ENCODE results near the gene DIP2C.
"Not testable (repeated sequence)": the region's sequence is repeated elsewhere in the genome, so short reads cannot be mapped to it uniquely, and the experiment has no call there.

Gene DIP2C

DNA sequence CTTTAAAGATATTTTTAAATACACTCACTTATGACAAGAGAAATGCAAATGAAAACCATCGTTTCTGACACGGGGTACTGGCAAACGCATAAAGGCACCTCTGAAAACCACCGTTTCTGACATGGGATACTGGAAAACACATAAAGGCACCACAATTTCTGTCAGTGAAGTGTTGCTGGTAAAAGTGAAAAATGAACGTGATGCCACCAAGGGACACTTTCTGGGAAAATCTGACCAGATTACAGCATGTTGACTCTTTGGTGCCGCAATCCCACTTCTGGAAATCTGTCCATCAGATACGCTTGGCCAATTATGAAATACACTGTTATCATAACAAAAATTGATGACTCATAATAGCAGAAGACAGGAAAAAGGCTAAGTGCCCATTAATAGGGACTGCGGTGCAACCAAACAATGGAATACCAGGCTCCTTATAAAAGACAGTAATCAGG, 422.5 kb downstream of the DIP2C start:
- Histone ChIP-seq H3K36me3 (ENCODE audit: control insufficient read depth, insufficient read depth, low read length) (no peaks in the 10 kb centered on the region), H3K9me3 (ENCODE audit: control insufficient read depth, low read length) (no peaks in the 10 kb centered on the region), H3K9ac (ENCODE audit: low read length) (no peak overlapping the region), H3K4me1 (ENCODE audit: control insufficient read depth, insufficient read depth, low read length) (no peaks in the 10 kb centered on the region), H3K27me3 (ENCODE audit: control insufficient read depth, insufficient read depth, low read length) (no peaks in the 10 kb centered on the region), H3K4me3 (ENCODE audit: low read length) (no peak overlapping the region)

- H3K4me1 ChIP-seq (ENCODE audit: control insufficient read depth, insufficient read depth, low read length); H3K9ac ChIP-seq (ENCODE audit: low read length); H3K4me3 ChIP-seq (ENCODE audit: low read length); H3K36me3 ChIP-seq (ENCODE audit: control insufficient read depth, insufficient read depth, low read length); H3K27me3 ChIP-seq (ENCODE audit: control insufficient read depth, insufficient read depth, low read length); H3K9me3 ChIP-seq (ENCODE audit: control insufficient read depth, low read length): not testable (repeated sequence)
Observed at GRCh38 chr10:265816-266588, 423.5 kb downstream of the DIP2C start.

DNA sequence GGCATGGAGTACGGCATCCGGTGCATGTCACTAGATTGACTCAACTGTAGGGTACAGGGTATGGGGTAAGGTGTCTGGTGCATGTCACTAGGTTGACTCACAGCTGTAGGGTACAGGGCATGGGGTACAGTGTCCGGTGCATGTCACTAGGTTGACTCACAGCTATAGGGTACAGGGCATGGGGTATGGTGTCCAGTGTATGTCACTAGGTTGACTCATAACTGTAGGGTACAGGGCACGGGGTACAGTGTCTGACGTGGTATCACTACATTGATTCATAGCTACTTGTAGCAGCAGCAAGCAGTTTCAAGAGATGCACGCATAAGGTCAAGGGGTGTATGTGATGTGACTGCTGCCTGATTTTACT, 424.4 kb downstream of the DIP2C start:
- not testable (repeated sequence) for H3K27me3 ChIP-seq (ENCODE audit: control insufficient read depth, insufficient read depth, low read length); H3K4me1 ChIP-seq (ENCODE audit: control insufficient read depth, insufficient read depth, low read length); H3K36me3 ChIP-seq (ENCODE audit: control insufficient read depth, insufficient read depth, low read length); H3K9ac ChIP-seq (ENCODE audit: low read length); H3K4me3 ChIP-seq (ENCODE audit: low read length); H3K9me3 ChIP-seq (ENCODE audit: control insufficient read depth, low read length)

DNA sequence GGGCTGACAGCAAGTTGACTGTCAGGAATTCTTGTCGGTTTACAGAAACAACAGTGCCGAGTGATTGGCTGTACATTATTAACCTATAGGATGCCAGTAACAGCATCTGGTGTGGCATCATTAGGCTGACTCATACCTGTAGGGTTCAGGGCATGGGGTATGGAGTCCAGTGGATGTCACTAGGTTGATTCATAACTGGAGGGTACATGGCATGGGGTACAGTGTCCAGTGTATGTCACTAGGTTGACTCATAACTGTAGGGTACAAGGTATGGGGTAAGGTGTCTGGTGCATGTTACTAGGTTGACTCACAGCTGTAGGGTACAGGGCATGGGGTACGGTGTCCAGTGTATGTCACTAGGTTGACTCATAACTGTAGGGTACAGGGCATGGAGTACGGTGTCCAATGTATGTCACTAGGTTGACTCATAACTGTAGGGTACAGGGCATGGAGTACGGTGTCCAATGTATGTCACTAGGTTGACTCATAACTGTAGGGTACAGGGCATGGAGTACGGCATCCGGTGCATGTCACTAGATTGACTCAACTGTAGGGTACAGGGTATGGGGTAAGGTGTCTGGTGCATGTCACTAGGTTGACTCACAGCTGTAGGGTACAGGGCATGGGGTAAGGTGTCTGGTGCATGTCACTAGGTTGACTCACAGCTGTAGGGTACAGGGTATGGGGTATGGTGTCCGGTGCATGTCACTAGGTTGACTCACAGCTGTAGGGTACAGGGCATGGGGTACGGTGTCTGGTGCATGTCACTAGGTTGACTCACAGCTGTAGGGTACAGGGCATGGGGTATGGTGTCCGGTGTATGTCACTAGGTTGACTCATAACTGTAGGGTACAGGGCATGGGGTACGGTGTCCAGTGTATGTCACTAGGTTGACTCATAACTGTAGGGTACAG, 425.1 kb downstream of the DIP2C start:
- not testable (repeated sequence) for H3K36me3 ChIP-seq (ENCODE audit: control insufficient read depth, insufficient read depth, low read length); H3K4me3 ChIP-seq (ENCODE audit: low read length); H3K4me1 ChIP-seq (ENCODE audit: control insufficient read depth, insufficient read depth, low read length); H3K9me3 ChIP-seq (ENCODE audit: control insufficient read depth, low read length); H3K27me3 ChIP-seq (ENCODE audit: control insufficient read depth, insufficient read depth, low read length); H3K9ac ChIP-seq (ENCODE audit: low read length)

DNA sequence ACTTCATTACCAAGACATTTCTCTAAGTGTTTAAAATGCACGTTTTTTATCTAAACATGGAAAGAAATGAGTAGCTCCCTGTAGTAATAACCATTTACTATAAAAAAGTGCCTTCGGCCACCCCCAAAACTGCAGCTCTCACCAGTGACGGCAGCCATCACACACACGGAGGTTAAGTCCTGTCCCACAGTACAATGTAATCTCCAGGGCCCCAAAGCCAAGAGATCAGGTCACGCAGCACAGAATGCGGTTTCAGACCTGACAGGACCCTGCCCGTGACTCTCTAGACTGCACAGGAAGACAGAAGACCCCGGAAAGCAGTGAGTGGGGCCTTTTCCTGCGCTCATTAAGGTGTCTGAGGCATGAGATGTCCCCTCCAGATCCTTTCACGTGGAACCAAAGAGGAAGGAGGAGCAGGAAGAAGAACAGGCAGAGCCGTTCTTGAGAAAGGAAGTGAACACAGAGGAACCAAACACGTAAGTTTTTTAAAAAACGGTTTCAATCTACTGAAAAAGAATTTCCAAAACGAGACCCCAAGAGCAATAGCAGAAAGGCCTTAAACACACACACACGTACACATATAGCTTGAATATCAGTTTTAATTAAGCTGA, 428.5 kb downstream of the DIP2C start:
- no peak overlapping the region for H3K4me3 ChIP-seq (ENCODE audit: low read length)
- no peaks in the 10 kb centered on the region for H3K4me1 ChIP-seq (ENCODE audit: control insufficient read depth, insufficient read depth, low read length)
- H3K27me3 ChIP-seq (ENCODE audit: control insufficient read depth, insufficient read depth, low read length): no peaks in the 10 kb centered on the region
- H3K9ac ChIP-seq (ENCODE audit: low read length): no peak overlapping the region
- H3K36me3 ChIP-seq (ENCODE audit: control insufficient read depth, insufficient read depth, low read length): no peaks in the 10 kb centered on the region
- H3K9me3 ChIP-seq (ENCODE audit: control insufficient read depth, low read length): no peaks in the 10 kb centered on the region

- peaks cover 9% of the 10 kb centered on the region for H3K36me3 ChIP-seq (ENCODE audit: control insufficient read depth, insufficient read depth, low read length)
- no peaks in the 10 kb centered on the region for H3K27me3 ChIP-seq (ENCODE audit: control insufficient read depth, insufficient read depth, low read length)
- no peaks in the 10 kb centered on the region for H3K4me1 ChIP-seq (ENCODE audit: control insufficient read depth, insufficient read depth, low read length)
- H3K4me3 ChIP-seq (ENCODE audit: low read length): no peak overlapping the region
- H3K9ac ChIP-seq (ENCODE audit: low read length): no peak overlapping the region
- H3K9me3 ChIP-seq (ENCODE audit: control insufficient read depth, low read length): no peaks in the 10 kb centered on the region
Observed at GRCh38 chr10:251982-252582, 437.4 kb downstream of the DIP2C start.

DNA sequence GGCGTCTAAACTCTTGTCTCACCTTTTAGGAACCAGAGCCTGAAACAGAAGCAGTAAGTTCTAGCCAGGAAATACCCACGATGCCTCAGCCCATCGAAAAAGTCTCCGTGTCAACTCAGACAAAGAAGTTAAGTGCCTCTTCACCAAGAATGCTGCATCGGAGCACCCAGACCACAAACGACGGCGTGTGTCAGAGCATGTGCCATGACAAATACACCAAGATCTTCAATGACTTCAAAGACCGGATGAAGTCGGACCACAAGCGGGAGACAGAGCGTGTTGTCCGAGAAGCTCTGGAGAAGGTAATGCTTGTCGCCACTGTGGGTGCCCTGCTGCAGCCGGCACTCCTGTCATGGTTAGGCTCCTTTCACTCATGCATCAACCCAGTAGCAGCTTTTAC, 441.2 kb downstream of the DIP2C start:
- Histone ChIP-seq H3K36me3 (ENCODE audit: control insufficient read depth, insufficient read depth, low read length) (peaks cover 9% of the 10 kb centered on the region), H3K27me3 (ENCODE audit: control insufficient read depth, insufficient read depth, low read length) (no peaks in the 10 kb centered on the region), H3K9me3 (ENCODE audit: control insufficient read depth, low read length) (no peaks in the 10 kb centered on the region), H3K4me1 (ENCODE audit: control insufficient read depth, insufficient read depth, low read length) (no peaks in the 10 kb centered on the region), H3K4me3 (ENCODE audit: low read length) (no peak overlapping the region), H3K9ac (ENCODE audit: low read length) (no peak overlapping the region)

DNA sequence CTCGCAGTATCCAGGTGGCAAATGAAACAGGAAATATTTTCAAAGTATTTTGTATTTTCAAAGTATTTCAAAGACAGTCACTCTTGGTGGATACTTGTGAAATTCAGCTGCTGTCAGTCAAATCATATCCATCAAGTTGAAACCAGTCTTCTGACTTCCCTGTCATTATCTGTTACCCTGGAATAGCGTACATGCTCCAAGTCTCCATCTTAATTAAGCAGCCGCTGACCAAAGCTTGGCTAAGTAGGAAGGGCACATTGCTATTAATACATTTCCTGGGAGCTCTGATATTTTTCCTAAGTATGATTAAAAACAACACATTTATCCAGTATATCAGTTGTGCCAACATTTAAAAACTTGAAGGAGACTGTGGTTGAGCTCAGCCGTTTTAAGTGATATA, 442.0 kb downstream of the DIP2C start:
- Histone ChIP-seq H3K9ac (ENCODE audit: low read length) (no peak overlapping the region), H3K27me3 (ENCODE audit: control insufficient read depth, insufficient read depth, low read length) (no peaks in the 10 kb centered on the region), H3K4me3 (ENCODE audit: low read length) (no peak overlapping the region), H3K4me1 (ENCODE audit: control insufficient read depth, insufficient read depth, low read length) (no peaks in the 10 kb centered on the region), H3K36me3 (ENCODE audit: control insufficient read depth, insufficient read depth, low read length) (peaks cover 9% of the 10 kb centered on the region), H3K9me3 (ENCODE audit: control insufficient read depth, low read length) (no peaks in the 10 kb centered on the region)

DNA sequence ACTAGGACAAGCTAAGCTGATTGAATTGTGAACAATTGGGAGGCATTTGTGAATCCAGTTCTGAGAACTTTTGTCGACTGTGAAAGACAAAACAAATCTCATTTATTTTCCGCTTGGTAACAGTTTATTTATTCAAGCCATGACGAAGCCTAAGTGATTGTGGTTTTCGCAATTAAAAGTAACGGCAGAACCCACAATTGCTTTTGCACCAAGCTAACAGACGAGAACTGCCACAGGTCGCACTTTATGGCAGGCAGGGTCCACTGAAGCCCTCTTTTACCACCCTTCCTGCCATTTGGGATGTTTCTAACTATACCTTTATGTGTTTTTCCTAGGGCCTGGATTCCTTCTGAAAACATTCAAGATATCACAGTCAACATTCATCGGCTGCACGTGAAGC, 443.0 kb downstream of the DIP2C start:
- H3K9ac ChIP-seq (ENCODE audit: low read length): no peak overlapping the region

DNA sequence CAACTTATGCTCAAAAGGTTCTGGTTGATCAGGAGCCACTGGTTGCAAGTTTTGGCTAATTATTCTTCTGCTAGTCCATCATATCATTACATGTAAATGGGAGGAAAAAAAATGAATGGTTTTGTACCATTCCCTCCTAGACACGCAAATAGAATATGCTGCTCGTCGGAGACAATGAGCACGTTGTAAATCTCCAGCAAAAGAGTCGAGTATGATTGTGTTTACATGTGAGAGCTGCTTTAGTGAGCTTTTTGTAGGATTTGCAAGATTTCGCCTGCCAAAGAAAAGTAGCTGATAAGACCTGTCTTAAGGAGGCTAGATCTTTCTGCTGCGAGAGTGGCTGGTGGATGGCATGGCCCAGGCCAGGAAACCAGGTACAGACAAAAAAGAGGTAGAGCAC, 445.2 kb downstream of the DIP2C start:
- no peaks in the 10 kb centered on the region for H3K4me1 ChIP-seq (ENCODE audit: control insufficient read depth, insufficient read depth, low read length)
- H3K27me3 ChIP-seq (ENCODE audit: control insufficient read depth, insufficient read depth, low read length): no peaks in the 10 kb centered on the region
- no peaks in the 10 kb centered on the region for H3K9me3 ChIP-seq (ENCODE audit: control insufficient read depth, low read length)
- H3K9ac ChIP-seq (ENCODE audit: low read length): no peak overlapping the region
- peaks cover 9% of the 10 kb centered on the region for H3K36me3 ChIP-seq (ENCODE audit: control insufficient read depth, insufficient read depth, low read length)
- H3K4me3 ChIP-seq (ENCODE audit: low read length): no peak overlapping the region

More for the DNA sequence above, 443.0 kb downstream of the DIP2C start:
- Histone ChIP-seq H3K9me3 (ENCODE audit: control insufficient read depth, low read length) (no peaks in the 10 kb centered on the region), H3K27me3 (ENCODE audit: control insufficient read depth, insufficient read depth, low read length) (no peaks in the 10 kb centered on the region), H3K4me1 (ENCODE audit: control insufficient read depth, insufficient read depth, low read length) (no peaks in the 10 kb centered on the region), H3K4me3 (ENCODE audit: low read length) (no peak overlapping the region), H3K36me3 (ENCODE audit: control insufficient read depth, insufficient read depth, low read length) (peaks cover 9% of the 10 kb centered on the region)

GRCh38 chr10:241966-242643, 447.4 kb downstream of the DIP2C start:
- no peak overlapping the region for H3K9ac ChIP-seq (ENCODE audit: low read length)
- no peaks in the 10 kb centered on the region for H3K36me3 ChIP-seq (ENCODE audit: control insufficient read depth, insufficient read depth, low read length)
- no peaks in the 10 kb centered on the region for H3K4me1 ChIP-seq (ENCODE audit: control insufficient read depth, insufficient read depth, low read length)
- no peak overlapping the region for H3K4me3 ChIP-seq (ENCODE audit: low read length)
- H3K9me3 ChIP-seq (ENCODE audit: control insufficient read depth, low read length): no peaks in the 10 kb centered on the region
- no peaks in the 10 kb centered on the region for H3K27me3 ChIP-seq (ENCODE audit: control insufficient read depth, insufficient read depth, low read length)

Measured in mucosa of stomach (tissue), 1 donor.